HG03175 (cell line): Measurements from ENCODE around the gene DVL2.
"Not testable (repeated sequence)": the region's sequence is repeated elsewhere in the genome, so short reads cannot be mapped to it uniquely, and the experiment has no call there.

Experiments
- ATAC-seq: cut with Tn5 transposase; IDR thresholded peaks from one replicate; pipeline ENCODE4 v1.9.1; 2021; ENCODE audit warnings: mild to moderate bottlenecking, moderate library complexity; ENCODE audit not compliant: unreplicated experiment

Gene DVL2

DNA sequence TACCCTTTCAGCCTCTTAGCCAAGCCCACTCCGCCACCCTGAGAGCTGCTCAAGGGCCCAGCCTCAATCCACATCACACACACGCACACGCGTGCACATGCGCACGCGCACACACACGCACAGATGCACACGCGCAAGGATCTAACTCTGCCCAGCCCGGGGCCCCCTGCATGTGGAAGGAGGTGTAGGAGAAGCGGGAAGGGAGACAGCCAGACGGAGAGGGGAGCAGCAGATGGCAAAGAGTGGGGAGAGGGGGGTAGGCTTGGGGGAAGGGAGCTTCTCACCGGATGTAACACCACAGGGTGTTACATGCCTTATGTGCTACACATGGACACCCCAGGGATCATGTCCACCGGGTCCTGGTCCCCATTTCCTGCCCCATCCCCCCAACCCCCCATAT is 30.0 kb downstream of the DVL2 start:
- ATAC-seq, result no peak

DNA sequence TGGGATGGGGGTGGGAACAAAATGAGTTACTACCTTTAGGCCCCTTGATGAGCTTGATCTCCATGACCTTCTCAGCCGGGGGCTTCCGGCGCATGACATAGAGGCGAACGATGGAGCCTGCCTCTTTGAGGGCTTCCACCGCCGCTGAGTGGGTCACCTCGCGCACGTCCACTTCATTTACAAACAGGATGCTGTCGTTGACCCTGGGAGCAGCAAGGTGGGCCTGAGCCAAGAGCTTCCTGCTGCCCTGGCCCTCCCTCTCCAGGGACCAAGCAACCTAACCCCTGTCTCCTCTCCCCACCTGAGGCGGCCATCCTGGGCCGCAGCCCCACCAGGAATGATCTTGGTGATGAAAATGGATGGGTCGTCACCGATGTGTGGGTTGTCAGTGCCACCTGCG is 30.9 kb downstream of the DVL2 start:
- ATAC-seq, result no peak

GRCh38 chr17:7196651-7197401 is 37.5 kb downstream of the DVL2 start:
- ATAC-seq, result no peak

GRCh38 chr17:7195971-7196370 is 38.3 kb downstream of the DVL2 start:
- no peak for ATAC-seq

- ATAC-seq, result no peak
These were observed 41.9 kb downstream of the DVL2 start for GRCh38 chr17:7192271-7192937.

DNA sequence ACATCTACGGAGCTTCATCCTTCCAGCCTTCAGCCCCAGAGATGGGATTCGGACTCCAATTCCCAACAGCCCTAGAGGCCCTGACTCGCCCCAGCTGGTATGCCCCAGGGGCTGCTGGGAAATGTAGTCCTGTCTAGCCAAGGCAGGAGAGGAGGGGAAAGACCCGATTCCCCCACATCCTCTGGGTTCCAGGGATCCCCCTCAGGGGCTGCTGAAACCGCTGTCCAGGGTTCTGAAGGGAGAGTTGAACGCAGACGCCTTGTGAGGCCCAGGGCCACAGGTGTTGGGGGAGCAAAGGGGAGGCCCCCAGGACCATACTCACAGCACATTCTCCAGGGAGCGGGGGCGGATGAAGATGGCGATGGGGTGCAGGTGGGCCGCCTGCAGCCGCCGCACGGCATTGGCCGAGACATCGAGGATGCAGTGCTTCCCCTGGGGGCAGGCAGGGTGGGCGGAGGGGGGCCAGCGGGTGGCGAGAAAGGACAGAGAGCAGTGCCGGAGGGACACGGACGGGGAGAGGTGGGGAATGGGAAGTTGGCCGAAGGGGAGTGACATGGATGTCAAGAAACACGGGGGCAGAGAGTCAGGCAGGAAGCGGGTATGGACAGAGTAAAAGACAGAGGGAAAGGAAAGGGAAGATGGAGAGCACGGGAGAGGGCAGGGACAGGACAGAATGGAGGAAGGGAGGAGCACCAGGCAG is 42.6 kb downstream of the DVL2 start:
- ATAC-seq, result no peak

GRCh38 chr17:7191069-7191468 is 43.2 kb downstream of the DVL2 start:
- no peak for ATAC-seq

DNA sequence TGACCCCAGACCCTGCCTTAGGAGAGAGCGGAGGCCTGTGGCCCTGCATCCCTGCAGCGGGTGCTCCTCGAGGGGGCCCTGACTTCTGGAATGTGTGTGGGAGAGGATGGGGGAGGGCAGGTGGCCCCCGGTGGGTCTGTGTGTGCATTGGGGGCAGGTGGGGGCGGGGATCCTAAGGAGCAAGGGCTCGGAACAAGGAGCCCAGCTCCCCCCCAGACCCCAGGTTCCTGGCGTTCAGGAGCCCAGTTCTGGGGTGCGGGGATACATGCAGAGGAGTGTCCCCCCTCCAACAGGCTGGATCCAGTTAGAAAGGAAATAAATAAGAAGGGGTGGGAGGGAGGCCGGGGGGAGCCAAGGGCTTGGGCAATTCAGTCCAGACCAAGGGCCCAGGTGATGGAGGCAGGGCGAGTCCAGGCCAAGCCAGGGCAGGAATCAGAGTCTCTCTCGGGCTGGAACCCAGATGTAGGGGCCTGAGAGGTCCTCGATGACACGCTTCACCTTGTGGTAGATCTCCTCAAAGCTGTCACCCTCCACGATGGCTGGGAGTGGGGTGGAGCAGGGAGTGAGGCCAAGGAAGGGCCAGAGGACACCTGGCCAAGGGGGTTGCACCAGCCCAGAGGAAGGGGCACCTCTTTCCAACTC is 43.9 kb downstream of the DVL2 start:
- no peak for ATAC-seq

- no peak for ATAC-seq
These were observed 48.1 kb downstream of the DVL2 start for GRCh38 chr17:7186241-7186640.

- ATAC-seq, result no peak
These were observed 49.7 kb downstream of the DVL2 start for GRCh38 chr17:7184647-7185046.

DNA sequence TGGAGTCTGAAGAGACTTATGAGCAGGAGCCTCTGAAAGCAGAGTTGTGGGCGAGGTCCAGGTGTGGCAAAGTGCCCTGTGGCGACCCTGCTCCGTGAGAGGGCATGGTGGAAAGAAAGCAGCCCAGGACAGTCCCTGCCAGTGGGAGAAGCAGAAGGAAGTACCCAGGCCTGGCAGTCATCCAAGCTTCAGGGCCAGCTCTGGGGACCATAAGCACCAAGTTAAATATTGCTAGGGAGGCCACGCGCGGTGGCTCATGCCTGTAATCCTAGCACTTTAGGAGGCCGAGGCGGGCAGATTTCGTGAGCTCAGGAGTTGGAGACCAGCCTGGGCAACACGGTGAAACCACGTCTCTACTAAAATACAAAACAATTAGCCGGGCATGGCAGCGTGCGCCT is 50.2 kb downstream of the DVL2 start:
- no peak for ATAC-seq

GRCh38 chr17:7183433-7184090 is 50.8 kb downstream of the DVL2 start:
- ATAC-seq, result no peak

- not testable (repeated sequence) for ATAC-seq
These were observed 52.2 kb downstream of the DVL2 start for GRCh38 chr17:7182101-7182500.

DNA sequence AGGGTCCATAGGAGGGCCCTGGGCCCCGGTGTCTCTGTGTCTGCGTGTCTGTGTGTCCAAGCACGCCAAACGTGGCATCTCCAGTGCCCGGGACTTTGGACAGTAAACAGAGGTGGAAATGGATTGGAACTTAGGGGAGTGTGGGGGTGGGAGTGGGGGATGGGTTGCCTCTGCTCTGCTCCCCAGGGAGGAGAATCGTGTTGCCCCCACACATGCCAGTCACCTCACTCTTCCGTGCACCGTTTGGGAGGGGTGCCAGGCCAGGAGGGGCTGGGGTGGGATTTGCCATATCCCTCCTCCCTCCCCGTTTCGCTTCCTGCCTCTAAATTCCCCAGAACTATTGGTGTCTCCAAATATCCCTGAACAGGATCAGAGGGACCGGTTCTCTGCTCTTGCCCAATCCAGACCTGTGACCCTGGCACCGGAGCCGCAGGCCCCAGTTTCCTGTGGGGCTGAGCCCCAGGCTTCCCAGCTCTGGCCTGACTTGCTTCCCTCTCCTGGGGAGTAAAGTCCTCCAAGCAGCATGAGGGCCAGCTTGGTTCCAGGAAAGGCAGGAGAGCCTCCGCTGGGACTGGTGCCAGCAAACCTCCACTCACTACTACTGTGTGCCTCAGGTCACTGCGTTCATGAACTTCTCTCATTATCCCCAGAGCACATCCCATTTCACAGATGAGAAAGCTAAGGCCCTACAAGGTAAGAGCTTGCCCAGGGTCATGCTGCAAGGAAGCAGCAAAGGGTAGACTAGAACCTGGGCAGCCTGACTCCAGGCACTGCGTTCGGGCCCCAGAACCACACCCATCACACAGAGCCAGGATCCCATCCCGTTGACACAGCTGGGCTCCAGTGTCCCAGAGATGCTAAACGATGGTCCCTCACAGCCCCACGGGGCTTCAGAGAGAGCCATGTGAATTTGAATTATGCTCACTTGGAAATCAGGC is 54.7 kb downstream of the DVL2 start, which contains the start of gene ASGR1:
ASGR1 (minus strand) TSS at position 54 of the 938 bp plus-strand sequence. CDS start 807 bp downstream, outside the sequence.
- no peak for ATAC-seq

DNA sequence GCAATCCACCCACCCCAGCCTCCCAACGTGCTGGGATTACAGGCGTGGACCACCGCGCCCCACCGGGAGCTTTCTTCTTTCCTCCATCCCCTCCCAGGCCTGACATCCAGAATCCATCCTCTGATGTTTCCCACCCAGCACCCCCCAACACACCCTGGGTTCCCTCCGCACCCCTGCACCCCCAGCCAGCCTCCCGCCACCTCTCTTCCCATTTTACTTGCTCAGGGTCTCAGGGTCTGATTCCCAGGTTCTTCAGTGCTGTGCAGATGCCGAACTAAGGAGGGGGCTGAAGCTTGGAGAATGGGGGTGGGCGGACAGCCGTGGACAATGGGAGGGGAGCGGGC is 55.4 kb downstream of the DVL2 start:
- ATAC-seq, result no peak

DNA sequence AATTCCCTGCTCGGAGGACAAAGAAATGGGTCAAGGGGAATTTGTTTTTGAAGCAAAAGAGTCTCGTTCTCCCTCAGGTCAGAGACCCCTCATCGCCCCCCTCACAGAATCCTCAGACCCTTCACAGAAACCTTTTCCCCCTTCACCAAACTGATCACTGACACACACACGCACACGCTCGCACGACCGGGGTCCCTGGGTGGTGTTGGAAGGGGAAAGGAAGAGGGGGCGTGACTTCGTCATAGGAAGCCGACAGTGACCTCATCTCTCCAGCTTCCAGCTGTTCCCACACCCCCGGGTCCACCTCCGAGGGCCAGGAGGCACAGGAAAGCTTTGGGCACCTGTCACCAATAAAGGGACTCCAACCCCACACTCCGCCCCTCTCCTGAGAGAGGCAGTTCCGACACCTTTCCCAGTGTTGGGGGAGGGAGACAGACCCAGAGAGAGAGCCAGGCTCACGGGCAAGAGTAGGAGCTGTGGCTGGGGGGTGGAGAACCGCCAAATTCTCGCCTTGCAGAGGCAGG is 56.3 kb downstream of the DVL2 start:
- no peak for ATAC-seq

- no peak for ATAC-seq
These were observed 56.9 kb downstream of the DVL2 start for GRCh38 chr17:7177191-7177953.

DNA sequence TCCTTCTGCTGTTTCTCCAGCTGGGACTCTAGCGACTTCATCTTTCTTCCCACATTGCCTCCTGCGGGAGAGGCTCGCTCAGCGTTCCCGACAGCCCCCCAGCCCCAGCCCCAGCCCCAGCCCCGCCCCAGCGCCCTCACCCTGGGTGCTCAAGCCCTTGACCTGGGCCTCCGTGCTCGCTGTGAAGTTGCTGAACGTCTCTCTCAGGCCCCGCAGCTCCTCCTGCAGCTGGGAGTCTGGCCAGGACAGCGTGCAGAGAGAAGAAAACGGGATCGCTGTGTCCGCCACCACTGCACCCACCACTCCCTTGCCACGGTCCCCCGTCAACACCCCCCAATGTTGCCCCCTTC is 57.5 kb downstream of the DVL2 start:
- no peak for ATAC-seq
